A549 (cell line): ENCODE data around the gene UBXN7. TPM values are rescaled to one million over a fixed set of nuclear protein-coding genes. Genes with fewer than 3 reads are reported as not detected.
A peak's percentile ranks its signal among the peaks of the same experiment; 100 is the strongest.

Experiments
- ATAC-seq, 2 experiments: fragments of 200-7000 bp in 1 of 2; fragments of >200 bp in 1 of 2; cut with Nextera tagmentation in 1 of 2; cut with Tn5 transposase in 1 of 2; 3 replicates each; pipeline versions ENCODE4 v1.8.0 to v1.9.1; 2018 to 2020; ENCODE audit warnings: mild to moderate bottlenecking in 1 of 2, moderate library complexity in 1 of 2
- CTCF ChIA-PET: fragments of 300-600 bp; sonication (Branson Sonifier 250); formaldehyde crosslinking; extraction: SDS; loops from one replicate; lab custom pipeline; 2021; ENCODE audit warnings: antibody characterized with exemption, inconsistent platforms; lab: Yijun Ruan, JAX
- POLR2A ChIA-PET: fragments of 350-600 bp; formaldehyde crosslinking; extraction: SDS; loops from one replicate; lab custom pipeline; 2021; ENCODE audit warnings: antibody characterized with exemption, inconsistent platforms; lab: Yijun Ruan, JAX
- DNase-seq, 2 experiments: peaks; one replicate each; pipeline versions ENCODE4 v3.0.0 to v3.0.0-alpha.2; 2011 to 2016; ENCODE audit warnings: low read depth in 1 of 2, low spot score in 1 of 2
- FAIRE-seq: peaks from 2 replicates; lab custom pipeline; 2011; peaks lifted over from hg19 to GRCh38; lab: Jason Lieb, UNC
- H3K27ac ChIP-seq, 2 experiments: fragments of >200 bp; sonication (Bioruptor Twin); formaldehyde crosslinking; 3 replicates each; pipeline ENCODE4 v1.5.1; 2016 to 2017
- H3K4me1 ChIP-seq: fragments of >200 bp; sonication (Bioruptor Twin); formaldehyde crosslinking; 3 replicates; pipeline ENCODE4 v1.6.1; 2016
- H3K4me2 ChIP-seq: fragments of >200 bp; sonication (Bioruptor Twin); formaldehyde crosslinking; 3 replicates; pipeline ENCODE4 v1.6.1; 2016
- H3K4me3 ChIP-seq: fragments of >200 bp; sonication (Bioruptor Twin); formaldehyde crosslinking; 3 replicates; pipeline ENCODE4 v1.5.1; 2016
- H3K9me3 ChIP-seq: fragments of >200 bp; sonication (Bioruptor Twin); formaldehyde crosslinking; 3 replicates; pipeline ENCODE4 v1.6.1; 2016
- BHLHE40 ChIP-seq: IDR thresholded peaks from 2 replicates; pipeline ENCODE4 v1.6.1; 2012; ENCODE audit warnings: low read depth, low read length, inconsistent platforms
- CBX2 ChIP-seq: fragments of 200-600 bp; sonication (generic); IDR thresholded peaks from 2 replicates; pipeline ENCODE4 v1.6.1; 2016; ENCODE audit warnings: low read depth, mild to moderate bottlenecking, borderline replicate concordance
- CBX8 ChIP-seq: fragments of 200-600 bp; sonication (generic); IDR thresholded peaks from 2 replicates; pipeline ENCODE4 v1.6.1; 2016
- CEBPB ChIP-seq, 2 experiments: fragments of >200 bp in 1 of 2; sonication (Bioruptor Twin) in 1 of 2; formaldehyde crosslinking in 1 of 2; IDR thresholded peaks; 2 replicates each; pipeline ENCODE4 v1.6.1; 2012 to 2016
- CHD2 ChIP-seq: fragments of 150-350 bp; IDR thresholded peaks from 2 replicates; pipeline ENCODE4 v1.6.1; 2014; ENCODE audit warnings: low read length; ENCODE audit not compliant: partially characterized antibody
- EHMT2 ChIP-seq: fragments of 200-600 bp; sonication (generic); IDR thresholded peaks from 2 replicates; pipeline ENCODE4 v1.6.1; 2016; ENCODE audit warnings: antibody characterized with exemption, low read depth, mild to moderate bottlenecking, moderate library complexity
- EP300 ChIP-seq, 2 experiments: fragments of >200 bp; sonication (Bioruptor Twin); formaldehyde crosslinking; IDR thresholded peaks; 2 replicates in 1 of 2; 3 replicates in 1 of 2; pipeline ENCODE4 v1.6.1; 2016 to 2017
- FOSB ChIP-seq: fragments of 250-450 bp; sonication (Bioruptor Pico); IDR thresholded peaks from 2 replicates; pipeline ENCODE4 v1.5.0; 2020; ENCODE audit warnings: mild to moderate bottlenecking, moderate library complexity
- FOXS1 ChIP-seq: fragments of 250-450 bp; sonication (Bioruptor Pico); IDR thresholded peaks from 2 replicates; pipeline ENCODE4 v1.5.0; 2020; ENCODE audit warnings: mild to moderate bottlenecking, moderate library complexity
- GATA3 ChIP-seq: IDR thresholded peaks from 2 replicates; pipeline ENCODE4 v1.6.1; 2012; ENCODE audit warnings: borderline replicate concordance
- HOXA7 ChIP-seq: fragments of 250-450 bp; sonication (Bioruptor Pico); IDR thresholded peaks from 2 replicates; pipeline ENCODE4 v1.5.0; 2020; ENCODE audit warnings: mild to moderate bottlenecking, moderate library complexity
- KDM5A ChIP-seq: fragments of 200-600 bp; sonication (generic); IDR thresholded peaks from 2 replicates; pipeline ENCODE4 v1.6.1; 2016; ENCODE audit warnings: antibody characterized with exemption, mild to moderate bottlenecking
- MYC ChIP-seq: IDR thresholded peaks from 2 replicates; pipeline ENCODE4 v1.6.1; 2012; ENCODE audit warnings: mild to moderate bottlenecking, inconsistent platforms, low read length, improper control_type of control experiment, borderline replicate concordance
- NFE2L2 ChIP-seq: fragments of 150-350 bp; conservative IDR thresholded peaks from 2 replicates; pipeline ENCODE4 v1.6.1; 2014; ENCODE audit warnings: low read length
- NPAS2 ChIP-seq: fragments of 250-450 bp; sonication (Bioruptor Pico); IDR thresholded peaks from 2 replicates; pipeline ENCODE4 v1.8.0; 2022; ENCODE audit warnings: mild to moderate bottlenecking, moderate library complexity, borderline replicate concordance
- POLR2A ChIP-seq: IDR thresholded peaks from 2 replicates; pipeline ENCODE4 v1.6.1; 2012; ENCODE audit warnings: mild to moderate bottlenecking, low read length
- RAD21 ChIP-seq, 2 experiments: fragments of >200 bp in 1 of 2; sonication (Bioruptor Twin) in 1 of 2; formaldehyde crosslinking in 1 of 2; IDR thresholded peaks in 1 of 2; conservative IDR thresholded peaks in 1 of 2; 2 replicates in 1 of 2; 3 replicates in 1 of 2; pipeline ENCODE4 v1.6.1; 2012 to 2018; ENCODE audit warnings: inconsistent platforms in 1 of 2
- RCOR1 ChIP-seq: fragments of 150-350 bp; IDR thresholded peaks from 2 replicates; pipeline ENCODE4 v1.6.1; 2014; ENCODE audit warnings: antibody characterized with exemption, low read length, low read depth
- SMC3 ChIP-seq: fragments of >200 bp; sonication (Bioruptor Twin); formaldehyde crosslinking; IDR thresholded peaks from 3 replicates; pipeline ENCODE4 v1.6.1; 2018; ENCODE audit warnings: inconsistent platforms
- SREBF2 ChIP-seq: fragments of 450-650 bp; IDR thresholded peaks from 2 replicates; pipeline ENCODE4 v1.6.1; 2014; ENCODE audit warnings: mild to moderate bottlenecking, moderate library complexity
- TFCP2L1 ChIP-seq: fragments of 250-450 bp; sonication (Bioruptor Pico); IDR thresholded peaks from 2 replicates; pipeline ENCODE4 v1.5.0; 2021; ENCODE audit warnings: mild to moderate bottlenecking
- ZSCAN20 ChIP-seq: fragments of 250-450 bp; sonication (Bioruptor Pico); IDR thresholded peaks from 2 replicates; pipeline ENCODE4 v1.8.0; 2022; ENCODE audit warnings: mild to moderate bottlenecking, moderate library complexity
- whole genome bisulfite sequencing: methylation state at CpG from one replicate; pipeline ENCODE4 v1.1.6; 2017; ENCODE audit errors: missing lambda C conversion rate; 5-methylcytosine and 5-hydroxymethylcytosine counted together
- polyA plus RNA-seq, 4 experiments: library from polyadenylated mRNA; depleted of rRNA in 3 of 4; stranded (reverse); fragments of >200 nt; fragmentation: RNase III in 1 of 4; extraction: RNeasy Plus Mini Kit Qiagen cat#74134 plus additional on column Dnase treatment in 1 of 4; gene quantifications; 2 replicates in 3 of 4; 3 replicates in 1 of 4; pipeline ENCODE4 v1.2.3, GENCODE V29; 2011 to 2017
- TF ChIP-seq, protein P1 (sequence below): fragments of 450-650 bp; IDR thresholded peaks from 2 replicates; pipeline ENCODE4 v1.6.1; 2014; ENCODE audit warnings: antibody characterized with exemption
- TF ChIP-seq, protein P2 (sequence below): IDR thresholded peaks from 2 replicates; pipeline ENCODE4 v1.6.1; 2012
- TF ChIP-seq, protein P3 (sequence below): fragments of 250-450 bp; sonication (Bioruptor Pico); IDR thresholded peaks from 2 replicates; pipeline ENCODE4 v1.5.0; 2021; ENCODE audit warnings: mild to moderate bottlenecking, moderate library complexity, borderline replicate concordance
- TF ChIP-seq, protein P4 (sequence below): fragments of >200 bp; sonication (Bioruptor Twin); formaldehyde crosslinking; IDR thresholded peaks from 2 replicates; pipeline ENCODE4 v1.6.1; 2016
- TF ChIP-seq, protein P5 (sequence below): fragments of >200 bp; sonication (Bioruptor Twin); formaldehyde crosslinking; IDR thresholded peaks from 3 replicates; pipeline ENCODE4 v1.6.1; 2016
- TF ChIP-seq, protein P6 (sequence below): fragments of 250-450 bp; sonication (Bioruptor Pico); IDR thresholded peaks from 2 replicates; pipeline ENCODE4 v1.5.0; 2020; ENCODE audit warnings: low read depth, mild to moderate bottlenecking, moderate library complexity

Gene UBXN7
- polyA plus RNA-seq, 2 of the 4 experiments (the other 2 are of a cell fraction), result 7.9 to 14.5 TPM

DNA sequence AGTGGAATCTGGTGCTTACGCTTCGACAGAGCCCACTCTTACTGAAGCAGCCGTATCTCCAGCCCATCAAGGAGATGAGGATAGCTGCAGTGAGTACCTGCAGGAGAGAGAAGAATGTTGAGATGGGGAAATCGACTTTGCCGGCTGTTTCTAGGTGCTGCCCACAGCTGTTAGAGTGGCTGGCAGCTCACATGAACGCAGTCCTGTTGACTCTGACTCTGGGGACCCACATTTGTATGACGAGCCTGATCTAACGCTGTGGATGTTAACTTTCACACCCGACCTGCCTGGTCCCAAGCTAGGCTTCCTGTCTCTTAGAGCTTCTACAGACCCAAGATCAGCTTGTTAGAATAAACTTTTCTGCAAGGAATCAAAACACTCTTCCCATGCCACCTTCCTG lies 105.3 kb downstream of the UBXN7 start:
- Histone ChIP-seq H3K9me3 (no peaks in the 10 kb centered on the region), H3K27ac (no peak overlapping the region), H3K4me2 (no peak overlapping the region), H3K4me1 (no peaks in the 10 kb centered on the region), H3K4me3 (no peak overlapping the region)
- CTCF ChIA-PET, result interaction anchor here (1.3 kb wide), 1 partner anchor 11 kb away, joined by 4 read pairs; the partner anchor contains the start of gene TM4SF19
- ATAC-seq (no peak; a peak in 1 of 6 replicates), DNase-seq (no peak), FAIRE-seq (no peak)
- WGBS, result 93% methylated on average over 9 of the region's 9 CpGs
- POLR2A ChIA-PET, result no interaction called here
- TF ChIP-seq NFE2L2, result no peak
- TF ChIP-seq CHD2, result no peak
- TF ChIP-seq, protein P1, sequence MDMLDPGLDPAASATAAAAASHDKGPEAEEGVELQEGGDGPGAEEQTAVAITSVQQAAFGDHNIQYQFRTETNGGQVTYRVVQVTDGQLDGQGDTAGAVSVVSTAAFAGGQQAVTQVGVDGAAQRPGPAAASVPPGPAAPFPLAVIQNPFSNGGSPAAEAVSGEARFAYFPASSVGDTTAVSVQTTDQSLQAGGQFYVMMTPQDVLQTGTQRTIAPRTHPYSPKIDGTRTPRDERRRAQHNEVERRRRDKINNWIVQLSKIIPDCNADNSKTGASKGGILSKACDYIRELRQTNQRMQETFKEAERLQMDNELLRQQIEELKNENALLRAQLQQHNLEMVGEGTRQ, result no peak
- TF ChIP-seq TFCP2L1 (CRISPR knock-in tag), result no peak
- TF ChIP-seq CEBPB (IDR thresholded peaks at IDR 0.05), result no peak
- no peak for TF ChIP-seq NPAS2 (CRISPR knock-in tag)
- TF ChIP-seq, protein P2, sequence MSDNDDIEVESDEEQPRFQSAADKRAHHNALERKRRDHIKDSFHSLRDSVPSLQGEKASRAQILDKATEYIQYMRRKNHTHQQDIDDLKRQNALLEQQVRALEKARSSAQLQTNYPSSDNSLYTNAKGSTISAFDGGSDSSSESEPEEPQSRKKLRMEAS, result no peak
- TF ChIP-seq GATA3, result no peak
- no peak for TF ChIP-seq CBX8
- TF ChIP-seq RCOR1, result no peak
- no peak for TF ChIP-seq RAD21 (conservative IDR thresholded peaks at IDR 0.05 in 1 of 2, IDR thresholded peaks at IDR 0.05 in 1 of 2)
- no peak for TF ChIP-seq SMC3
- TF ChIP-seq, protein P3, sequence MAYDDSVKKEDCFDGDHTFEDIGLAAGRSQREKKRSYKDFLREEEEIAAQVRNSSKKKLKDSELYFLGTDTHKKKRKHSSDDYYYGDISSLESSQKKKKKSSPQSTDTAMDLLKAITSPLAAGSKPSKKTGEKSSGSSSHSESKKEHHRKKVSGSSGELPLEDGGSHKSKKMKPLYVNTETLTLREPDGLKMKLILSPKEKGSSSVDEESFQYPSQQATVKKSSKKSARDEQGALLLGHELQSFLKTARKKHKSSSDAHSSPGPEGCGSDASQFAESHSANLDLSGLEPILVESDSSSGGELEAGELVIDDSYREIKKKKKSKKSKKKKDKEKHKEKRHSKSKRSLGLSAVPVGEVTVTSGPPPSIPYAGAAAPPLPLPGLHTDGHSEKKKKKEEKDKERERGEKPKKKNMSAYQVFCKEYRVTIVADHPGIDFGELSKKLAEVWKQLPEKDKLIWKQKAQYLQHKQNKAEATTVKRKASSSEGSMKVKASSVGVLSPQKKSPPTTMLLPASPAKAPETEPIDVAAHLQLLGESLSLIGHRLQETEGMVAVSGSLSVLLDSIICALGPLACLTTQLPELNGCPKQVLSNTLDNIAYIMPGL (CRISPR knock-in tag), result no peak
- no peak for TF ChIP-seq ZSCAN20 (CRISPR knock-in tag)
- TF ChIP-seq HOXA7 (CRISPR knock-in tag), result no peak
- TF ChIP-seq FOXS1 (CRISPR knock-in tag), result no peak
- no peak for TF ChIP-seq MYC
- TF ChIP-seq, protein P4, sequence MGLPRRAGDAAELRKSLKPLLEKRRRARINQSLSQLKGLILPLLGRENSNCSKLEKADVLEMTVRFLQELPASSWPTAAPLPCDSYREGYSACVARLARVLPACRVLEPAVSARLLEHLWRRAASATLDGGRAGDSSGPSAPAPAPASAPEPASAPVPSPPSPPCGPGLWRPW, result no peak
- no peak for TF ChIP-seq SREBF2
- no peak for TF ChIP-seq BHLHE40

DNA sequence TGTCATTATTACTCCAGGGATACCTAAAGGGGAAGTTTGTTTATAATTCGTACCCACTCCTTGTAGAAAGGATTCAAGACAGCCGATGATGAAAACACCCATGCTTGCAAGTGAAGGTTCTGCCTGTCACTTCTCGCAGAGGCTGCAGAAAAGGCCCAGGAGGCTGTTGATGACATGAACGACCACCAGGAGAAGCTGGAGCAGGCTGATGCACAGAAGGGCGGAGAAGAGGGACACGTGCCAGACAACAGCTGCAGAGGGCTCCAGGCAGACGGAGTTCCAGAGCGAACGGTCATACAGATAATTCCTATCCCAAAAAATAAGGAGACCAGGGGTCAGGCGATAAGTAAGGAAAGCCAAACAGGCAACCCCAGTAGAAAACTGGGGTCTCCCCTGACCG lies 108.5 kb downstream of the UBXN7 start:
- H3K4me1 ChIP-seq, result no peaks in the 10 kb centered on the region
- ChIA-PET CTCF (interaction anchor here (0.6 to 1.0 kb wide), 3 partner anchors 14 to 374 kb away, joined by 3 read pairs; no protein-coding TSS in a partner anchor), POLR2A (no interaction called here)
- peak; percentile 36 to 62; a peak in 4 of 6 replicates for ATAC-seq
- 84% methylated on average over 11 of the region's 11 CpGs for WGBS
- no peak overlapping the region for H3K27ac ChIP-seq
- H3K4me2 ChIP-seq, result no peak overlapping the region
- no peak for FAIRE-seq
- H3K9me3 ChIP-seq, result no peaks in the 10 kb centered on the region
- DNase-seq, result no peak
- H3K4me3 ChIP-seq, result no peak overlapping the region
- no peak for TF ChIP-seq EHMT2
- TF ChIP-seq, protein P5, sequence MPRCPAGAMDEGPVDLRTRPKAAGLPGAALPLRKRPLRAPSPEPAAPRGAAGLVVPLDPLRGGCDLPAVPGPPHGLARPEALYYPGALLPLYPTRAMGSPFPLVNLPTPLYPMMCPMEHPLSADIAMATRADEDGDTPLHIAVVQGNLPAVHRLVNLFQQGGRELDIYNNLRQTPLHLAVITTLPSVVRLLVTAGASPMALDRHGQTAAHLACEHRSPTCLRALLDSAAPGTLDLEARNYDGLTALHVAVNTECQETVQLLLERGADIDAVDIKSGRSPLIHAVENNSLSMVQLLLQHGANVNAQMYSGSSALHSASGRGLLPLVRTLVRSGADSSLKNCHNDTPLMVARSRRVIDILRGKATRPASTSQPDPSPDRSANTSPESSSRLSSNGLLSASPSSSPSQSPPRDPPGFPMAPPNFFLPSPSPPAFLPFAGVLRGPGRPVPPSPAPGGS, result no peak
- TF ChIP-seq, protein P3 (CRISPR knock-in tag), result no peak
- TF ChIP-seq, protein P6, sequence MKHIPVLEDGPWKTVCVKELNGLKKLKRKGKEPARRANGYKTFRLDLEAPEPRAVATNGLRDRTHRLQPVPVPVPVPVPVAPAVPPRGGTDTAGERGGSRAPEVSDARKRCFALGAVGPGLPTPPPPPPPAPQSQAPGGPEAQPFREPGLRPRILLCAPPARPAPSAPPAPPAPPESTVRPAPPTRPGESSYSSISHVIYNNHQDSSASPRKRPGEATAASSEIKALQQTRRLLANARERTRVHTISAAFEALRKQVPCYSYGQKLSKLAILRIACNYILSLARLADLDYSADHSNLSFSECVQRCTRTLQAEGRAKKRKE (CRISPR knock-in tag), result no peak
- TF ChIP-seq FOSB (CRISPR knock-in tag), result no peak
- TF ChIP-seq, protein P4, result no peak
- TF ChIP-seq BHLHE40, result no peak
- no peak for TF ChIP-seq CBX8
- no peak for TF ChIP-seq KDM5A
- no peak for TF ChIP-seq EP300 (IDR thresholded peaks at IDR 0.05)
- TF ChIP-seq POLR2A, result no peak
- TF ChIP-seq CBX2, result no peak
